Kasumi-1 (cell line): ENCODE data around the gene CREBRF.
"Not testable (repeated sequence)": the region's sequence is repeated elsewhere in the genome, so short reads cannot be mapped to it uniquely, and the experiment has no call there.

Experiments
- DNase-seq, 2 experiments: peaks; one replicate each; lab custom pipeline; 2025; lab: John Stamatoyannopoulos, UW

Gene CREBRF

DNA sequence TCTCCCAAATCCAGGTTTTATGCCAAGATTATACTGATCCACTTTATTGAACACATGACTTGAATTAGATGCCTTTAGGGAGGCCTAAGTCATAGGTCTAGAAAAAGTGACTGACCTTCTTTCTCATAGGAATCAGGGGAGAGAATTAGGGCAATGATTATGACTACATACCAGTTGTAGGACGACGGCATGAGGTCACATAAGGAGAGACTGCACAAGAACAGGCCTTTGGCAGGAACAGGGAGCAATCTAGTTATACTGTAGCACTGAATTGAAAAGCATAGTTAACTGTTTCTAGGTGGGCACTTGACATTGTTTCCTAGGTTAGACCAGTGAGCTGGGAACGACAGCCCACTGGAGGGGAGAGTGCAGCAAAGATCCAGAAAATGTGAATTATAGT, 22.7 kb downstream of the CREBRF start:
- DNase-seq: no peak

DNA sequence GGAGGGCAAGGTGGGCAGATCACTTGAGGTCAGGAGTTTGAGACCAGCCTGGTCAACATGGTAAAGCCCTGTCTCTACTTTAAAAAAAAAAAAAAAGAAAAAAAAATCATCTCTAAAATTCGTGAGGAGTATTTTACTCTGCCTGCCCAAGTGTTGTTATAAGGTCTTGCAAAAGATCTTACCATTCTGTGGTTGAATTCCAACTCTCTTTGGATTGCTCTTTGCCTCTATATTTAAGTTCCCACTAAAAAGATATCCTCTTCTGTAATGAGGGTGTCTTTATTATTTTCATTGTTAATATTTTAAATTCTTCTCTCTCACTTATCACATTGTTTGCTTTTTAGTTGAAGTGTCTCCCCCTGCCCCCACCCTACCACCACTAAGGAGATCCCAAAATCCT, 33.4 kb downstream of the CREBRF start:
- DNase-seq: no peak

DNA sequence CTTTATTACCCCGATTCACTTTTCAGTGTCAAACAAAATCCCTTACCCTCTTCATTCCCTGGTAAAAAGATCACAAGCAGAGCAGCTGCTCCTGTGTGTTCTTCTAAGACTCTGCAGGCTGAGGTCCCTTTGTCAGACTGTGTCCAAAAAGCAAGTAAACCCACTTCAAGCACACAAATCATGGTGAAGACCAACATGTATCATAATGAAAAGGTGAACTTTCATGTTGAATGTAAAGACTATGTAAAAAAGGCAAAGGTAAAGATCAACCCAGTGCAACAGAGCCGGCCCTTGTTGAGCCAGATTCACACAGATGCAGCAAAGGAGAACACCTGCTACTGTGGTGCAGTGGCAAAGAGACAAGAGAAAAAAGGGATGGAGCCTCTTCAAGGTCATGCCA, 34.5 kb downstream of the CREBRF start:
- no peak for DNase-seq

DNA sequence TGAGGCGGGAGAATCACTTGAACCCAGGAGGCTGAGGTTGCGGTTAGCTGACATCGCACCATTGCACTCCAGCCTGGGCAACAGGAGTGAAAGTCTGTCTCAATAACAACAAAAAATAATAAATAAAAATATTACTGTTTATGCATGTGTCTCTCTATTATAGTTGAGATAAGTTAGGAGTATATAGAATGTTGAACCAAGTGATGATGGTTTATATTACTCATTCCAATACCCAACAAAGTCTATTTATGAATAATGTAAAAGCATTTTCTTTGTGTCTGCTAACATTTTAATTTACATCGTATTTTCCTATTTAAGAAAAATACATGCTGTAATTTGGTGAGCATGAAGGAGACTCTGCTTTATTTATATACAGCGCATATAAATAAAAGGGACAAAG, 35.8 kb downstream of the CREBRF start:
- DNase-seq: no peak

DNA sequence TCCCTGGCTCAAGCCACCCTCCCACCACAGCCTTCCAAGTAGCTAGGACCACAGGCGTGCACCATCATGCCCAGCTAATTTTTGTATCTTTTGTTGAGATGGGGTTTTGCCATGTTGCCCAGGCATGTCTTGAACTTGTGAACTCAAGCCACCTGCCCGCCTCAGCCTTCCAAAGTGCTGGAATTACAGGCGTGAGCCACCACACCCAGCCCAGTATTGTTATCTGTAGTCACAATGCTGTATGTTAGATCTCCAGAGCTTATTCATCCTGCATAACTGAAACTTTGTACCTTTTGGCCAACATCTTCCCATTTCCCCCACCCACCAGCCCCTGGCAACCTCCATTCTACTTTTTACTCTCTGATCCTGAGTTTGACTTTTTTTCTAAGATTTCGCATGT, 37.5 kb downstream of the CREBRF start:
- DNase-seq: no peak

DNA sequence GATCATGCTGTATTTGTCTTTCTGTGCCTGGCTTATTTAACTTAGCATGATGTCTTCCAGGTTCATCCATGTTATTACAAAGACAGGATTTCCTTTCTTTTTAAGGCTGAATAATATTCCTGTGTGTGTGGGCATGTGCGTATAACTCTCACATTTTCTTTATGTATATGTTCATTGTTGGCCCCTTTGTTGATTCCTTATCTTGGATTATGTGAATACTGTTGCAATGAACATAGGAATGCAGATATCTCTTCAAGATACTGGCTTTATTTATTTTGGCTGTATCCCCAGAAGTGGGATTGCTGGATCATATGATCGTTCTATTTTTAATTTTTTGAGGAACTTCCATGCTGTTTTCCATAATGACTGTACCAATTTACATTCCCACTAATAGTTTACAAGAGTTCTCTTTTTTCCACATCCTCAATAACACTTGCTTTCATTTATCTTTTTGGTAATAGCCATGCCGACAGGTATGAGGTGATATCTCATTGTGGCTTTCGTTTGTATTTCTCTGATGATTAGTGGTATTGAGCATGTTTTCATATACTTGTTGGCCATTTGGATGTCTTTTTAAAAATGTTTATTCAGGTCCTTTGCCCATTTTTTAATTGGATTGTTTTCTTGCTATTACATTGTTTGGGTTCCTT, 38.0 kb downstream of the CREBRF start:
- DNase-seq: no peak

DNA sequence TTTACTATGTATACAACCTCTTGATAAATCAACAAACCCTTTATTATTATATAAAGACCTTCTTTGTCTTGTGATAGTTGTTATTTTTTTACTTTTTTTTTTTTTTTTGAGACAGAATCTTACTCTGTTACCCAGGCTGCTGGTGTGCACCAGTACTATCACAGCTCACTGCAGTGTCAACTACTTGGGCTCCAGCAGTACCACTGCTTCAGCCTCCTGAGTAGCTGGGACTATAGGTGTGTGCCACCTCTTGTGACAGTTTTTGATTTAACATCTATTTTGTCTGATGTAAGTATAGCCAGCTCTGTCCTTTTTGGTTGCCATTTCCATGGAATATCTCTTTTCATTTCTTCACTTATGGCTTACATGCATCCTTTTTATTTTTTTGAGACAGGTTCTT, 42.6 kb downstream of the CREBRF start:
- DNase-seq: no peak

DNA sequence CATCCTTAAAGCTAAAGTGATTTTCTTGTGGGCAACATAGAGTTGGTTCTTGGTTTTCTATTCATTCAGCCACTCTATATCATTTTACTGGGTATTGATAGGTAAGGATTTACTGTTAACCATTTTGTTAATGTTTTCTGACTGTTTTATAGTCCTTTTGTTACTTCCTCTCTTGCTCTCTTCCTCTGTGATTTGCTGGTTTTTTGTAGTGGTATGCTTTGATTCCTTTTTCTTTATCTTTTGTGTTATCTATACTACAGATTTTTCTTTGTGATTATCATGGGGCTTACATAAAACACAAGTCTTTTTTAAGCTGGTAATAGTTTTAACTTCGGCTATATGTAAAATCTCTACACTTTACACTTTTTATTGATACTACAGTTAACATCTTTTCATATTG, 43.3 kb downstream of the CREBRF start:
- DNase-seq: no peak

DNA sequence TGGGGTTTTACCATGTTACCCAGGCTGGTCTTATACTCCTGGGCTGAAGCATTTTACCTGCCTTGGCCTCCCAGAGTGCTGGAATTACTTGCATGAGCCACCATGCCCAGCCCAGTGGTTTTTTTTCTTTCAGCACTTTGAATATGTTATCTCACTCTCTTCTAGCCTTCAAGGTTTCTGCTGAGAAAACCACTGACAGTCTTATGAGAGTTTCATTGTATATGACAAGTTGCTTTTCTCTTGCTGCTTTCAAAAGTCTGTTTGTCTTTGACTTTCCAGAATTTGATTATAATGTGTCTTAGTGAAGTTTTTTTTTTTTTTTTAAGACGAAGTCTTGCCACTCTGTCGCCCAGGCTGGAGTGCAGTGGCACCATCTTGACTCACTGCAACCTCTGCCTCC, 45.1 kb downstream of the CREBRF start:
- no peak for DNase-seq

DNA sequence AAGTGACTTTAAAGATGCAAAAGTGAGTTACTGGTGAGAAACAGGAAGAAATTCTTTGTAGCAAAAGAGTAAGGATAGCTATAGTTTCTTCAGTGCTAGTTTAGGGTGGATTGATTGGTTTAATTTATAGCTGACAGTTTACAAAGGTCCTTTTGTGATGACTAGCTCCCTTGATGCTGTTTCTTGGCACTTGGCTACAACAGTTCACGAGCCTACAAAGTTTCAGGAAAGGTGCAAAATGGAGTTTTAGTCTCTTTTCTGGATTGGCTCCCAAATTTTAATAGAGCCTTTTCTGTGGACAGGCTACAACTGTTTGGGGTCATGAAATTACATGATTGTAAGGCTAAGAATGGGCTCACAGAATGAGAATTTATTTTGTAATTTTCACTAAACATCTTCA, 47.3 kb downstream of the CREBRF start:
- DNase-seq: no peak

DNA sequence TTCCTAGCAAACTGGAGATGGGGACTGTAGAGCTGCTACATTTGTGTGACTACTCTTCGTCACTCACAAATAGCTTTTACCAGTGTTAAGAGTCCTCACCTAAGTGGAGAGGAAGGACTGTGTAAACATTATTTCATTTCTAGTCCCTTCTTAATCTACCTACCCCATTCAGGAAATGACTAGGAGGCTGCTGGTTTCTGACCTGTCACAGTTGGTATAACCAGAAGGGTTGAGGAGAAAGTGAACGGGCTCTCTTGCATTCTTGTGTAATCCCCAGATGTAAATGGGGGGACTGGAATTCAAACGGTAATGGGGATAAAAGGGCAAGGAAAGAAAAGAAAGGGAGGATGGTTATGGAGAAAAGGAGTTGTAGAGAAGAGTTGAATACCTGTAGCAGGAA, 52.8 kb downstream of the CREBRF start:
- no peak for DNase-seq

DNA sequence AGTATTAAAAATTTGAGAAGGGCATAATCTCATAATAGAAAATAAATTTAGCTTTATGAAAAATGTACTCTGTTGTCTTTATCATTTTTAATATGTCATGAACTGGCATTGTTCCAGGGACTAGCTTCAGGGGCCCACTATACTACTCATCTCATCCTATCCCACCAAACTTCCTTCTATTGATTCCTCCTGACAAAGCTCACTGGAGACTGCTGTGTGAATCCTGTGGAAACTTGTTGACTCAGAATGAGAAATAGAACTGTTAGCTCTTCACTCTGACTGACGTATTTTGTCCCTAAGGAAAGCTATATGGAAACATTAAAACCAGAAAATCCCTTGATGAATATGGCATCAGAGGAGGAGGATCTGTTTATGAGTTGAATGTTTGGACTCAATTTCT, 58.4 kb downstream of the CREBRF start:
- no peak for DNase-seq

DNA sequence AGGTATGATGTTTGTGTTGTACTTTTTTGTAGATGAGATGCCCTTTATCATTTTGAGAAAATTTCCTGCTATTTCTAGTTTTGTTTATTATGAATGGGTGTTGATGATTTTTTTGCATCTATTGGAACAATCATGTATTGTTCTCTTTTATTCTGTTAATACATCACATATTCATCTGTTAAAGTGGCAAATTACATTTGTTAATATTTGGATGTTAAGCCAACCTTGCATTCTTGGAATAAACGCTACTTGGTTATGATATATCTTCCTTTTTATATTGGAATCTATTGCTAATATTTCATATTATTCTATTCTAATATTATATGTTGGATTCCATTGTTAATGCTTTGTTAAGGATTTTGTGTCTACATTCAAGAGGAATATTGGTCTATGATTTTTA, 63.6 kb downstream of the CREBRF start:
- DNase-seq: no peak

DNA sequence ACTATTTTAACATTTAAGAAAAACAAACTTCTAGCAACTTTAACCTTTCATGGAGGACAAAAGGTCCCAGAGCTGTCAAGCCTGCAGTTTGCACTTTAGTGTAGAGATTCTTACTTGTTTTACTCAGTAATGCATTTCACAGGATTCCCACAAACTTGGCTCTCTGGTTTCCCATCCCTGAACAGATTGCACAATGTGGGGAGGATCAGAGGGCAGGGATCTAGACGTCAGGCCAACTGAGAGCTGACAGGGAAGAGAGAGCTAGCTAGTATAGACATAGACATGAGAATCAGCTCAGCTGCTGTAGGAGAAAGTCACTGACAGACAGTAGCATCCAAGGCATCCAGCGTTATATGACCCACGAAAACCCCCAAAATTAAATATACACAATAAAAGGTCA, 67.3 kb downstream of the CREBRF start:
- DNase-seq: no peak

DNA sequence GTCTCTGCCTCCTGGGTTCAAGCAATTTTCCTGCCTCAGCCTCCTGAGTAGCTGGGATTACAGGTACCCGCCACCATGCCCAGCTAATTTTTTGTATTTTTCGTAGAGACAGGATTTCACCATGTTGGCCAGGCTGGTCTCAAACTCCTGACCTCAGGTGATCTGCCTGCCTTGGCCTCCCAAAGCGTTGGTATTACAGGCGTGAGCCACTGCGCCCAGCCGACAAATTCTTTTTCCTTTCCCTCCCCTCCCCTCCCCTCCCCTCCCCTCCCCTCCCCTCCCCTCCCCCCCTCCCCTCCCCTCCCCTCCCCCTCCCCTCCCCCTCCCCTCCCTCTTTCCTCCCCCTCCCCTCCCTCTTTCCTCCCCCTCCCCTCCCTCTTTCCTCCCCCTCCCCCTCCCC, 76.0 kb downstream of the CREBRF start:
- not testable (repeated sequence) for DNase-seq

DNA sequence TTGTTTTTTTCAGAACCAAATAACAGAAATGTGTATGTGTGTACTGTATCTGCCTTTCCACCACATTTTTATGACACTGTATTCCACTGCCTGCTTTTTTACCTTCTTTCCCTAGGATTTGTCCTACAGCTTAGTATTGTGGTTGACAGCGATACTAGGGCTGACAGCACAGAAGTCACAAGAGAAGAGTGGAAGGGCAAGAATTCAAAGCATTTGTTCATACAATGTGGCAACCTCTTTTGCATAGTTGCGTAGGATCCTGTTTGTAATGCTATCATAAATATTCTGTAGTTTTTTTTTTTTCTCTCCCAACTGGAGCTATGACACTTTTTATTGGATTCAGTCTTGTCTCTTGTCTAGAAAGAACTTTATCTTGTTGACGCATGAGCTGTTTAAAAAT, 82.6 kb downstream of the CREBRF start:
- DNase-seq: no peak

DNA sequence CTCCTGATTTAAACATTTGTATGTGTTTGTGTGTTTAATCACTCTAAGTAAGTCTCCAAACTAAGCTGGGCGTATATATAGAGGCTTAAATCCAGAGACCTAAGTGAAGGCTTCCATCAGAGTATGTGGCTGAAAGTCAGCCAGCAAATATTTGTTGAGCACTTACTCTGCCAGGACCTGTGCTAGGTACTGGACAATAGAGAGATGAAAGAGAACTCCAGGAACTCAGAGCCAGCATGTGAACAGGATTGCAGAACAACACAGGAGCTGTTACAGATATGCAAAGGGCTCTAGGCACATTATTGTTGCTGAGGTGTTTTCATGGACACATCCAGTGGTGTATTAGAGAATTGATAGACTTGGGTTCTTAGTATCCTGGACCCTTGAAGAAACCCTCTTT, 83.5 kb downstream of the CREBRF start:
- DNase-seq: no peak

DNA sequence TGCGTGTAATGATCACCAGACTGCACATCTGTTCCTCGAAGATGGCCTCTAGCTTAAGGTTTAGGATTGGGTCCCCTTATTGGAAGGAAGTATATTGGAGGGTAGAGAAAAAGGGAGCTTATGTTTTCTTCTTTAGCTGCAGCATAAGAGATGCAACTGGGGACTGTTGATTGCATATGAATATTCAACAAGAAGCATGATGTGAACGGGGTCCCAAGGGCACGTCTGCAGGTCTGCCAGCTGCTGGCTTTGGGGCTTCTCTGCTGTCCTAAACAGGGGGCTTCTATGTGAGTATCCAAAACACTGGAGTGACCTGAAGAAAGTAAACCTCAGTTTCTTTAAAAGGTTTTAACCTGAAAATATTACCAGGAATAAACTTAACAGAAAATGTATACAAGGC, 84.6 kb downstream of the CREBRF start:
- no peak for DNase-seq

DNA sequence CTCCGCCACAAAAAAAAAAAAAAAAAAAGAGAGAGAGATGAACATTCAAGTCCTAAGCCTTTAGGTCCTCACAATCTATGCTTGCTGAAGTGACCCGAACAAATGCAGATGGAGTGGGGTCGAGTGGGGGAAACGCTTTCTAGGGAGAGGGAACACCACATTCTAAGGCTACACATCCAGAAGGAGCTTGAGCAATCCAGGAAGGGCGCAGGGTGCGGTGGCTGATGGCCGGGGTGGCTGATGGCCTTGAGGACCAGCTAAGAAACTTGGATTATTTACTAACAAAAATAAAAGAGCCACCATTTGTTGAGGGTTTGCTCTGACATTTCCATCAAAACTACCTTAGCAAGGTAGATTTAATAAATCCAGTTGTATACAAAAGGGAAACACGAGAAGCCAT, 87.4 kb downstream of the CREBRF start:
- no peak for DNase-seq

DNA sequence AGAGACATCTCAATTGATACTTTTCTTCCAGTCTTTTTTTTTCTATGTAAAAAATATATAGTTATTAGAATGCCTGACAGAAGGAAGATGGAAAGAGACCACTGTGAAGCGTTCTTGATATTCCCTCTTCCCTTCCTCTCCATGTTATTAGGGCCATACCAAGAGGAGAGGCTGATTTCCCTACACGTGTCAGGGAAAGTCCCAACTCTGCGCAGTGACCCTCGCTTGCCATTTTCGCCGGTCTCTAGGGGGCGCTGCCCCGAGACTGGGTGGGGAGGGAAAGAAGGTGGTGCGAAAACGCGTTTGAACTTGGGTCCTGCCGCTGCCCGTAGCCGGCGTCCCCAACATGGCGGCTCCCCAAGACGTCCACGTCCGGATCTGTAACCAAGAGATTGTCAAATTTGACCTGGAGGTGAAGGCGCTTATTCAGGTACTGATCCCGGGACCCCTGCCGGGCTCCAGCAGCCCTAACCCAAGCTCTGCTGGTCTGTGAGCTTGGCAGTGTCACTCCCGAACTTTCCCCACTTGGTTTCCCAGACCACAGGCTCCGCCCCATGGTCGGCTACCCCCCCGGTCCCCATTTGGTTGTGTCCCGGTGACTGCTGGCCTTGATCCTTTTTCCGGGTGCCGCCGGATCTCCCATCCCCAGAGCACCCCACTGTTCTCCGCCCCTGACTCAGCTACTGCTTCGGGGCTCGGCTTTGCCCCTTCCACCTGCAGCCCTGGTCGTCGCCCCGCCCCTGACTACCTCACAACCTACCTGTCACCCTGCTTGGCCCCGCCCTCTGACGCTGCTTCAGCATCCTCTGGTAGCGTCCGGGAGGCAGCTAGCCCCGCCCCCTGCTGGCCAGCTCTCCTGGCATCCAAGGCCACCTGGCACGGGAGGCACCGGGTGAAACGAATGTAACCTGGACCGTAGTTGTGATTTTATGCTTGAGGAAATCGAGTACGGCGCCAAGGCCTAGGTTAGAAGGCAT, 88.3 kb downstream of the CREBRF start, which contains the start of gene BNIP1:
TSS of gene BNIP1 (plus strand) at position 332 of the 977 bp plus-strand sequence. CDS start at position 347, 15 bp downstream.
- DNase-seq: peak; percentile 87 to 92

DNA sequence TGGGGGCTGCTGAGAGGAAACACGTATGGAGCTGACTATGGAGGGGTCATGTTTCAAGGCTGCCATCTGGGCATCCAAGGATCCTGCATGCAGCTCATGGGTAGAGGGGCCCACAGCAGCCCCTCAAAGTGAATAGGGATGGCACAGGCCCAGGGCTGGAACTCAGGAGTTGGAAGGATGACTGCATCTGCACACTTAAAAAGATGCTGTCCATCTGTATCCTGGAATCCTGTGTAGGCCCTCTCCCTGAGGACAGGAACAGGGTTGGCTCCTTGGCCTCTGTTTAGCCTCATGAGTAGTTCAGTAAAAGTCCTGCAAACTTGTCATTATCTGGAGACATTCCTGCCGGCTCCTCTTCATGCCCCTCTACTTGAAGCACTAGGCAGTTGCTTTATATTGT, 92.2 kb downstream of the CREBRF start:
- no peak for DNase-seq

DNA sequence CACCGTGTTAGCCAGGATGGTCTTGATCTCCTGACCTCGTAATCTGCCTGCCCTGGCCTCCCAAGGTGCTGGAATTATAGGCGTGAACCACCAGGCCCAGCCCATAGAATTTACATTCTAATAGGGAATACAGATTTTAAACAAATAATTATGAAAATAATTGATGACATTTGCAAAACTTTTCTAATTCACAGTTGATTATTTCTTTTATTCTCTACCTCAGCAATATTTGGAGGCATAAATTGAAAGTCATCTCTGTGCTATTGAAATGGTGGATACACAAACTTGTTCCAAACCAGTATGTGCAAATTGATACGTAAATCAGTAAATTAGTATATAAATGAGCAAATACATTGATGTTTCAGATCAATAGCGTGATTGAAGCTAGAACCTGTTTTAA, 96.4 kb downstream of the CREBRF start:
- DNase-seq: no peak

DNA sequence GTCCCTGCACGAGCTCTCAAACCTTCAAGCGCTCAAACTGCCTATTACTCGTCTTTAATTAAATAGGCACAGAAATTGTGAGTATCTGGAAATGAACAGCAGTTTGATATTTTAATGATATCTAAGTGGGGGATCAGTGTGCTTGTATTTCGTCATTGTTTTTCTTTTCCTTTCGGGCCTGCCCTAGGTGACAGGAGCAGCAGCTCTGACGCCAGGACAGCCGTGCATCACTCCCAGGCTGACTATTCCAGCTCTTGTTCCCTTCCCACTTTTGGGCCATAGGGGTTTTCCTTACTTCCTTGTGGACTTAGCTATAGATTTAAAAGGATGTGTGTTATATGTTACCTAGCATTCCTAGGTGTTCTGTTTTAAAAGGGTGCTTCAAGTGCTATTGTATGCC, 97.7 kb downstream of the CREBRF start:
- DNase-seq: no peak
